Neural progenitor cell (in vitro differentiated cells): Measurements from ENCODE around the gene FBXO10.

Experiments
- EZH2phosphoT487 ChIP-seq: fragments of 200-600 bp; sonication (generic); IDR thresholded peaks from 2 replicates; pipeline ENCODE4 v1.6.1; 2017; ENCODE audit warnings: antibody characterized with exemption
- TF ChIP-seq, protein P1 (sequence below): fragments of 200-600 bp; sonication (generic); IDR thresholded peaks from 2 replicates; pipeline ENCODE4 v1.5.1; 2017; ENCODE audit warnings: antibody characterized with exemption, mild to moderate bottlenecking

DNA sequence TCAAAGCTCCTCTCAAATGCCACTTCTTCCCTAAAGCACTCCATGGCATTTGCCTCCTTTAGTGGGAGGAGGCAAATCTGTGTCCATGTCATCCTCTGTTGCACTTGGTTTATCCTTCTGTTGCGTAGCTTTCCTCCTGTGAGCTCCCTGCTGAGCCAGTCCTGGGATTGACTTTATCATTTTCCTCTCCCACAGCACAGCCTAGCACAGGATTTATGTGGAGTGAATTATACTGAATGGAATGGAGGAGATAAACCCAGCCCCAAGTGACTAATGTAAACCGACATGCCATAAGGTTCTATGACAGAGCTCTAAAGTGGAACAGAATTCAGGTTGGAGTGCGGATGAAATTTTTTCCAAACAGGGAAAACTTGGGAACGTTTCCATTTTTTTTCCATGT lies 42.6 kb upstream of the FBXO10 start:
- TF ChIP-seq, protein P1, sequence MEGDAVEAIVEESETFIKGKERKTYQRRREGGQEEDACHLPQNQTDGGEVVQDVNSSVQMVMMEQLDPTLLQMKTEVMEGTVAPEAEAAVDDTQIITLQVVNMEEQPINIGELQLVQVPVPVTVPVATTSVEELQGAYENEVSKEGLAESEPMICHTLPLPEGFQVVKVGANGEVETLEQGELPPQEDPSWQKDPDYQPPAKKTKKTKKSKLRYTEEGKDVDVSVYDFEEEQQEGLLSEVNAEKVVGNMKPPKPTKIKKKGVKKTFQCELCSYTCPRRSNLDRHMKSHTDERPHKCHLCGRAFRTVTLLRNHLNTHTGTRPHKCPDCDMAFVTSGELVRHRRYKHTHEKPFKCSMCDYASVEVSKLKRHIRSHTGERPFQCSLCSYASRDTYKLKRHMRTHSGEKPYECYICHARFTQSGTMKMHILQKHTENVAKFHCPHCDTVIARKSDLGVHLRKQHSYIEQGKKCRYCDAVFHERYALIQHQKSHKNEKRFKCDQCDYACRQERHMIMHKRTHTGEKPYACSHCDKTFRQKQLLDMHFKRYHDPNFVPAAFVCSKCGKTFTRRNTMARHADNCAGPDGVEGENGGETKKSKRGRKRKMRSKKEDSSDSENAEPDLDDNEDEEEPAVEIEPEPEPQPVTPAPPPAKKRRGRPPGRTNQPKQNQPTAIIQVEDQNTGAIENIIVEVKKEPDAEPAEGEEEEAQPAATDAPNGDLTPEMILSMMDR = no peak
- no peak for TF ChIP-seq EZH2phosphoT487
